Neural crest cell (in vitro differentiated cells): ENCODE measurements around the gene ERCC6L2. TPM values are rescaled to one million over a fixed set of nuclear protein-coding genes. Genes with fewer than 3 reads are reported as not detected.

Experiments used
- DNase-seq: peaks from one replicate; pipeline ENCODE4 v3.0.0; 2021; ENCODE audit warnings: low read depth, mixed read lengths, low spot score
- H3K27ac Mint-ChIP-seq: one replicate; pipeline ENCODE4 v1.8.0; 2021; ENCODE audit warnings: mild to moderate bottlenecking, mixed read lengths; ENCODE audit not compliant: unreplicated experiment
- H3K27me3 Mint-ChIP-seq: 2 replicates; pipeline ENCODE4 v1.8.0; 2021; ENCODE audit warnings: low read depth, mild to moderate bottlenecking, mixed read lengths
- H3K36me3 Mint-ChIP-seq: 2 replicates; pipeline ENCODE4 v1.8.0; 2021; ENCODE audit warnings: low read depth, mild to moderate bottlenecking, mixed read lengths
- H3K4me1 Mint-ChIP-seq: 2 replicates; pipeline ENCODE4 v1.8.0; 2021; ENCODE audit warnings: mixed read lengths
- H3K4me3 Mint-ChIP-seq: one replicate; pipeline ENCODE4 v1.8.0; 2021; ENCODE audit warnings: mild to moderate bottlenecking, mixed read lengths
- H3K9me3 Mint-ChIP-seq: 2 replicates; pipeline ENCODE4 v1.8.0; 2021; ENCODE audit warnings: mixed read lengths
- CTCF ChIP-seq: fragments of 200-600 bp; sonication (generic); conservative IDR thresholded peaks from 2 replicates; pipeline ENCODE4 v1.5.0; 2021; ENCODE audit warnings: antibody characterized with exemption, mild to moderate bottlenecking
- total RNA-seq: library from RNA; stranded (reverse); gene quantifications from 2 replicates; pipeline ENCODE4 v1.2.1, GENCODE V29; 2021

ERCC6L2 gene
- total RNA-seq, 1 donor from 2014 or later: 58.1 TPM

- no peaks in the 10 kb centered on the region for H3K36me3 Mint-ChIP-seq
- no peak overlapping the region for H3K4me3 Mint-ChIP-seq
- H3K9me3 Mint-ChIP-seq: no peaks in the 10 kb centered on the region
- H3K4me1 Mint-ChIP-seq: no peaks in the 10 kb centered on the region
- no peak for DNase-seq
- no peak for TF ChIP-seq CTCF
- H3K27me3 Mint-ChIP-seq: no peaks in the 10 kb centered on the region
- H3K27ac Mint-ChIP-seq: no peak overlapping the region
Measured at GRCh38 chr9:95901506-95901905, 26.0 kb downstream of the ERCC6L2 start.

- Mint-ChIP-seq H3K36me3 (peaks cover 3% of the 10 kb centered on the region), H3K9me3 (no peaks in the 10 kb centered on the region), H3K27me3 (no peaks in the 10 kb centered on the region), H3K27ac (no peak overlapping the region), H3K4me1 (no peaks in the 10 kb centered on the region), H3K4me3 (no peak overlapping the region)
- DNase-seq: no peak
- TF ChIP-seq CTCF: no peak
Measured at GRCh38 chr9:95903398-95903797, 27.9 kb downstream of the ERCC6L2 start.

GRCh38 chr9:95907794-95908193, 32.3 kb downstream of the ERCC6L2 start:
- peak; percentile 38 for TF ChIP-seq CTCF
- H3K9me3 Mint-ChIP-seq: no peaks in the 10 kb centered on the region
- no peaks in the 10 kb centered on the region for H3K4me1 Mint-ChIP-seq
- H3K27ac Mint-ChIP-seq: no peak overlapping the region
- H3K4me3 Mint-ChIP-seq: no peak overlapping the region
- H3K27me3 Mint-ChIP-seq: no peaks in the 10 kb centered on the region
- DNase-seq: no peak
- peaks cover 3% of the 10 kb centered on the region for H3K36me3 Mint-ChIP-seq

GRCh38 chr9:95910023-95910707, 34.7 kb downstream of the ERCC6L2 start:
- peaks cover 5% of the 10 kb centered on the region for H3K36me3 Mint-ChIP-seq
- no peaks in the 10 kb centered on the region for H3K9me3 Mint-ChIP-seq
- H3K4me1 Mint-ChIP-seq: no peaks in the 10 kb centered on the region
- H3K4me3 Mint-ChIP-seq: no peak overlapping the region
- no peak for TF ChIP-seq CTCF
- no peak for DNase-seq
- H3K27me3 Mint-ChIP-seq: no peaks in the 10 kb centered on the region
- H3K27ac Mint-ChIP-seq: no peak overlapping the region

GRCh38 chr9:95910770-95911340, 35.4 kb downstream of the ERCC6L2 start:
- no peak overlapping the region for H3K4me3 Mint-ChIP-seq
- H3K36me3 Mint-ChIP-seq: peaks cover 6% of the 10 kb centered on the region
- no peaks in the 10 kb centered on the region for H3K9me3 Mint-ChIP-seq
- TF ChIP-seq CTCF: no peak
- DNase-seq: no peak
- no peaks in the 10 kb centered on the region for H3K4me1 Mint-ChIP-seq
- no peaks in the 10 kb centered on the region for H3K27me3 Mint-ChIP-seq
- H3K27ac Mint-ChIP-seq: no peak overlapping the region
